Erythroblast (primary cell): ENCODE results near the gene KIAA1191.

Experiments used
- DNase-seq, 2 experiments: peaks; one replicate each; lab custom pipeline; 2025; lab: John Stamatoyannopoulos, UW
- GATA1 ChIP-seq: IDR thresholded peaks from 2 replicates; pipeline ENCODE4 v1.6.1; 2011; ENCODE audit warnings: low read depth, mild to moderate bottlenecking, control low read depth, low read length, moderate library complexity
- POLR2A ChIP-seq: IDR thresholded peaks from 2 replicates; pipeline ENCODE4 v1.6.1; 2011; ENCODE audit warnings: mild to moderate bottlenecking, low read length

Gene KIAA1191

GRCh38 chr5:176397736-176398420 lies 36.3 kb upstream of the KIAA1191 start:
- no peak for TF ChIP-seq POLR2A
- TF ChIP-seq GATA1: no peak

GRCh38 chr5:176396330-176396729 lies 34.8 kb upstream of the KIAA1191 start:
- no peak for TF ChIP-seq POLR2A
- no peak for TF ChIP-seq GATA1
- DNase-seq: no peak

More at GRCh38 chr5:176397736-176398420, 36.3 kb upstream of the KIAA1191 start:
- no peak for DNase-seq

- TF ChIP-seq POLR2A (no peak), GATA1 (no peak)
- DNase-seq: no peak
Measured at GRCh38 chr5:176394881-176395675, 33.5 kb upstream of the KIAA1191 start.

GRCh38 chr5:176394096-176394495 lies 32.5 kb upstream of the KIAA1191 start:
- DNase-seq: no peak
- TF ChIP-seq POLR2A: no peak
- no peak for TF ChIP-seq GATA1

- no peak for DNase-seq
- TF ChIP-seq GATA1 (no peak), POLR2A (no peak)
Measured at GRCh38 chr5:176392526-176392925, 31.0 kb upstream of the KIAA1191 start.

- TF ChIP-seq GATA1 (no peak), POLR2A (no peak)
Measured at GRCh38 chr5:176391999-176392398, 30.4 kb upstream of the KIAA1191 start.

GRCh38 chr5:176391479-176391878 lies 29.9 kb upstream of the KIAA1191 start:
- DNase-seq: no peak
- TF ChIP-seq GATA1 (no peak), POLR2A (no peak)

More at GRCh38 chr5:176391999-176392398, 30.4 kb upstream of the KIAA1191 start:
- no peak for DNase-seq

- DNase-seq: no peak
- no peak for TF ChIP-seq GATA1
- TF ChIP-seq POLR2A: peak; percentile 87
Measured at GRCh38 chr5:176389135-176390123, 27.9 kb upstream of the KIAA1191 start.

GRCh38 chr5:176388444-176389134 lies 27.0 kb upstream of the KIAA1191 start, which contains the start of the genes HIGD2A and NOP16:
Gene HIGD2A (plus strand): TSS chr5:176388751. CDS start chr5:176388820, 69 bp downstream.
Gene NOP16 (minus strand): TSS chr5:176388598. CDS start chr5:176388539, 59 bp downstream.
- peak; percentile 98 to 99 for DNase-seq
- no peak for TF ChIP-seq GATA1
- peak; percentile 84 for TF ChIP-seq POLR2A

- TF ChIP-seq GATA1 (no peak), POLR2A (no peak)
- peak; percentile 63 to 69 for DNase-seq
Measured at GRCh38 chr5:176388003-176388443, 26.5 kb upstream of the KIAA1191 start.

- TF ChIP-seq POLR2A (no peak), GATA1 (no peak)
Measured at GRCh38 chr5:176387384-176387925, 25.9 kb upstream of the KIAA1191 start.

GRCh38 chr5:176386491-176386890 lies 24.9 kb upstream of the KIAA1191 start:
- no peak for TF ChIP-seq GATA1
- DNase-seq: no peak

More at GRCh38 chr5:176387384-176387925, 25.9 kb upstream of the KIAA1191 start:
- DNase-seq: peak; percentile 29 to 31

GRCh38 chr5:176384991-176385390 lies 23.4 kb upstream of the KIAA1191 start:
- DNase-seq: no peak
- TF ChIP-seq GATA1 (no peak), POLR2A (no peak)
